CD4-positive, alpha-beta T cell treated with Interleukin-15 for 1 hour (primary cell): ENCODE results near the gene LAX1.
"Not testable (repeated sequence)": the region's sequence is repeated elsewhere in the genome, so short reads cannot be mapped to it uniquely, and the experiment has no call there.

Experiments
- DNase-seq: peaks from one replicate; pipeline ENCODE4 v3.0.0-alpha.2; 2020

The LAX1 gene

GRCh38 chr1:203769505-203770343 is 4.7 kb downstream of the LAX1 start:
- peak; percentile 80 for DNase-seq

GRCh38 chr1:203771901-203772301 is 6.9 kb downstream of the LAX1 start:
- no peak for DNase-seq

DNA sequence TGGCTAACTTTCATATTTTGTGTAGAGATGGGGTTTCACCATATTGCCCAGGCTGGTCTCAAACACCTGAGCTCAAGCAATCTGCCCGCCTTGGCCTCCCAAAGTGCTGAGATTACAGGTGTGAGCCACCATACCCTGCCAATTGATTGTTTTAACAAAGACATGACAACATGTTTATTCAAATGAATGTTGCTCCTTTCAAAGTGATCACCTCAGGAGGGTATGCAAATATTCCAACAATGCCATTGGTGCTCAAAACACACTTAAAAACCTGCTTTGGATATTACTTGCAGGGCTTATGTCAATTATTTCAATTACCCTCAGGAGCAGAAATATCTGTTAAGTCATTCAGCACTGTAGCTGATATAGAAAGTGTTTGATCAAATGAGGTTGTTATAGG is 7.9 kb downstream of the LAX1 start:
- DNase-seq = no peak

DNA sequence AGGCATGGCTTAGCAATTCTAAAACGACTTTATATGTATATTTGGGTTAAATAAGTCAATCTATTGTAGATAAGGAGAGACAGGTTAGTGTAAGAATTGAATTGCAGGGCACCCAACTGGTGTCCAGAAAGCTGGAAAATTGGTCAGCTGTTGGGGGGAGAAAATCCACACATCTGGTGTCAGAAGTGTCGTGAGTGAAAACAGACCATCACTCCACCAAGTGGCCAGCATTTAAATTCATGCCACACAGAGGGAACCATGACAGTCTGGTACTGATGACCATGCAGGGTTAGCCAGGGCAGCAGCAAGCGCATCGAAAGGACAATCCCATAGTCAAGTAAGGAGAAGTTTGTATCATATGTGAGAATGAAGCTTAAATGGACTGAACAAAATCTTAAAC is 11.7 kb downstream of the LAX1 start:
- no peak for DNase-seq

GRCh38 chr1:203777596-203777995 is 12.6 kb downstream of the LAX1 start:
- DNase-seq = no peak

GRCh38 chr1:203778146-203778545 is 13.2 kb downstream of the LAX1 start:
- DNase-seq = no peak

- no peak for DNase-seq
Measured at GRCh38 chr1:203778789-203779188, 13.8 kb downstream of the LAX1 start.

- DNase-seq = no peak
Measured at GRCh38 chr1:203781962-203782361, 17.0 kb downstream of the LAX1 start.

DNA sequence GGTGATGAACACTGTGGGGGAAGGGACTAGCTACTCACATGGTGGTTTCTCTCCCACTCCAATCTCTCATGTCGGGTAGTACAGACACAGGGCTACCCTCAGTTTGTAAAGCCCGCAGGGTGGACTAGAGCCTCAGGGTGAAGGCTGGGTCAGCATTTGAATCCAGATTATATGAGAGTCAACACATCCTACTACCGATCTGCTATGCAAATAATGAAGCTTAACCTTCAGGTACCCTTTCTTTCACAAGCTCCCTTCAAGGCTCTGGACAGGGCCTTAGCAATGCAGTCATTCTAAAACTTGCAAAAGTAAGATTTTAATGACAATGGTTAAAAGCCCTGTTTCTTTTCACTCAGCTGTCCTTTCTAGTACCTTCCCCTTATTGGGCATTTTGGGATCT is 25.0 kb downstream of the LAX1 start:
- no peak for DNase-seq

DNA sequence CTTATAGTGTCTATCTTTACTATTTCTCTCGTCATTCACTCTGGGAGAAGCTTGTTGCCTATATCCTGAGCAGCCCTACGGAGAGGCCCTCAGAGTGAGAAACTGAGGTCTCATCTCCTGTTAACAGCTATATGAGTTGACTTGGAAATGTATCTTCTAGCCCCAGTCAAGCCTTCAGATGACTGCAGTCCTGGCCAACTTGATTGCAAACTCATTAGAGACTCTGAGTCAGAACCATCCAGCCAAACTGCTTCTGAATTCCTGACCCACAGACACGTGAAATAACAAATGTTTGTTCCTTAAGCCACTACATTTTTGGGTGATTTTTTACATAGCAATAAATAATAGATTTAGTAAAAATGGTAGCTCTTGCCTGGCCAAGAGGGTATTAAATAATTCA is 26.5 kb downstream of the LAX1 start:
- no peak for DNase-seq

GRCh38 chr1:203792486-203792885 is 27.5 kb downstream of the LAX1 start:
- no peak for DNase-seq

- not testable (repeated sequence) for DNase-seq
Measured at GRCh38 chr1:203793561-203793960, 28.6 kb downstream of the LAX1 start.

DNA sequence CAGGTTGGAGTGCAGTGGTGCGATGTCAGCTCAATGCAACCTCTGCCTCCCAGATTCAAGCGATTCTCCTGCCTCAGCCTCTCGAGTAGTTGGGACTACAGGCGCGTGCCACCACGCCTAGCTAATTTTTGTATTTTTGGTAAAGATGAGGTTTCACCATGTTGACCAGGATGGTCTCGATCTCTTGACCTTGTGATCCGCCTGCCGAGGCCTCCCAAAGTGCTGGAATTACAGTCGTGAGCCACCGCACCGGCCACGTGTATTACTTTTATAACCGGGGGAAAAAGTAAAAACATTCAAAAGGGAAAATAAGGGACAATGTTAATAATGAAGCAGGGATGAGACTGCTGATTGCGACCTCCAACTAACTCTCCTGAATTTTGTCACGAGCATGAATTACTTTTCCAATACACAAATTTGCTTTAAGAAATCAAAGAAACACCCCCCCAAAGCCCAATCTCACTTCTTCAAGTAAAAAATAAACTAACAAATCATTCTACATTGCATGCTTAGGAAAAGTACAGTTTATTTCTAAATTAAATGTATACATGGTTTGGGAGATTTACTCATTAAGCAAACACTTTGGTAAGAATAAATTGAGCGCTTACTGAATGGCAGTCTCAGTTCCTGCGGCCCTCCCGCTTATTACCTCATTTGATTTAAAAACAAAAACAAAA is 29.9 kb downstream of the LAX1 start:
- DNase-seq = no peak

DNA sequence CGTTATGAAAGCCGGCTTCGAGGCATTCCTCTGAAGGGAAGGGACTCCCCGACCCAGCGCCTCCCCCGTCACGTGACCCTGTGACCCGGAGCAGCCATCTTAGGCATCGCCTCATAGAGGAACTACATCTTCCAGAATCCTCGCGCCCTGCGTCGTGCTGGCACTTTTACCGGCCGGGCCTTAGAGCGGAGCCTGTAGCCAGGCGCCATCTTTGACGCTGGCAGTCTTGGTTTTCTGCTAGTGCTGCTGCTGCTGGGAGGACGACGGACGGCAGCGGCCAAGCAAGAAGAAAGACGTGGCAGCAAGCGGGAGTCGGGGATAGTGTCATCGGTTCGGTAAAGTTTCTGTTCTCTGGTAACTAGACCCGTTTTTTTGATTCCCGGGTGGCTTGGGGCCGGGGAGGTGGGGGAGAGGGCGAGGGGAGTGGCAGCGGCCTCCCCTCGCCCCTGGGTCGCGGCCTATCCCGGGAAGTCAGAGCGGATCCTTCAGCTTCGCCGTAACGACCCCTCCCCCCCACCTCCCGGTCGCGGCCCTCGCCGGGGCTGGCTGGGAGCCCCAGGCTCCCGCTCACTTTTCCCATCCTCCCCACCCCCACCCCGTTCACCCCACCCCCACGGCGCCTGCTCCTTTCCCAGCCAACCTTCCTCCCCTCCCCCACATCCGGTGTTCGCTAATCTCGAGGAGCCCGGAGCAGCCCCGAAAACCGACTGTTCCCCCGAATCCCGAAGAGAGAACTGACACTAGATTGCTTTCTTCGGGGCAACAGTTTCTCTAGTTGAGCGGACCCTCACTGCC is 30.7 kb downstream of the LAX1 start, which contains the start of the genes ZBED6 and ZC3H11A:
TSS of gene ZBED6 (plus strand) at position 183 of the 795 bp plus-strand sequence. CDS start 1,900 bp downstream, outside the sequence.
TSS of gene ZC3H11A (plus strand) at position 183 of the 795 bp plus-strand sequence. CDS start 21,448 bp downstream, outside the sequence.
- DNase-seq = peak; percentile 99

DNA sequence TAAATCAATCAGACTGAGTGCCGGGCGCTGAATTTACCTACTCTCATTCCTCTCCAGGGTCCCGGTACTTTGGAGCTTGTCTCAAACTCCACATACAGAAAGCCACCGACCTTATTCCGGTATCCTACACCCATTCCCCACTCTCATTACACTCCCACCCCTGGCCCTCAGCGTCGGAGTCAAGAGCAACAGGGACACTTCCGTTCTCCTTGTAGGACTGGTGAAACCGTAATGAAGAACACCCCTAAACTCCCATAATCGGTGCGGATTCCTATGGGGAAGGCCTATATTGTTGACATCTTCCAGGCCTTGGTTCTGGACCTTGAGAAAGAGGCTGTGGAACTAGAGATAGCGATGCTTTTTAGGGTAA is 31.2 kb downstream of the LAX1 start:
- no peak for DNase-seq

GRCh38 chr1:203797216-203797615 is 32.2 kb downstream of the LAX1 start:
- DNase-seq = no peak

DNA sequence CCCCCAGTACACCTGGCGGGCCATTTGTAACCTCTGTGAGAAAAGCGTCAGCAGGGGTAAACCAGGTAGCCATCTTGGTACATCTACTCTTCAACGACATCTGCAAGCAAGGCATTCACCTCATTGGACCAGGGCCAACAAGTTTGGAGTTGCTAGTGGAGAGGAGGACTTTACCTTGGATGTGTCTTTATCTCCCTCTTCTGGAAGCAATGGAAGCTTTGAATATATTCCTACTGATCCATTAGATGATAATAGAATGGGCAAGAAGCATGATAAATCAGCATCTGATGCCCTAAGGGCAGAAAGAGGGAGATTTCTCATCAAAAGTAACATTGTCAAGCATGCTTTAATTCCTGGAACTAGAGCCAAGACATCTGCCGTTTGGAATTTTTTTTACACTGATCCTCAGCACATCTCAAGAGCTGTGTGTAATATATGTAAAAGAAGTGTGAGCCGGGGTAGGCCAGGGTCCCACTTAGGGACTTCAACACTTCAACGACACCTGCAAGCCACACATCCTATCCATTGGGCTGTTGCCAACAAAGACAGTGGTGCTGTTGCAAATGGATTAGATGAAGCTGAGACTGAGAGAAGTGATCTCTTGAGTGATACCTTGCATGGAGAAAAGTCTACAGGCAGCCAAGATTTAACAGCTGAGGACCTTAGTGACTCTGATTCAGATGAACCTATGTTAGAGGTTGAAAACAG is 33.1 kb downstream of the LAX1 start:
- DNase-seq = no peak

GRCh38 chr1:203799157-203799556 is 34.2 kb downstream of the LAX1 start:
- no peak for DNase-seq

- DNase-seq = no peak
Measured at GRCh38 chr1:203799971-203800370, 35.0 kb downstream of the LAX1 start.

- DNase-seq = no peak
Measured at GRCh38 chr1:203805689-203806088, 40.7 kb downstream of the LAX1 start.

DNA sequence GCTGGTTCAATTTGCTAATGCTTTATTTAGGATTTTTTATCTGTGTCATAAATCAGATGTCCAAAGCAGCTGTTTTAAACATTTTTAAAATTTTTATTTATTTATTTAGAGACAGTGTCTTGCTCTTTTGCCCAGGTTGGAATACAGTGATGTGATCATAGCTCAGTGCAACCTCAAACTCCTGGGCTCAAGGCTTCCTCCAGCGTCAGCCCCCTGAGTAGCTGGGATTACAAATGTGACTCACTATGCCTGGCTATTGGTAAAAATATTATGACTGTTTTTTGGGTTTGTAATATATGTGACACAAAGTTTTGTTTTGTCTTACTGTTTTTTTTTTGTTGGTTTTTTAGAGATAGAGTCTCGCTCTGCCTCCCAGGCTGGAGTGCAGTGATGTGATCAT is 42.2 kb downstream of the LAX1 start:
- DNase-seq = no peak

- DNase-seq = no peak
Measured at GRCh38 chr1:203813581-203814341, 48.8 kb downstream of the LAX1 start.
